ENCODE data around the gene CAST.

CAST gene

GRCh38 chr5:96823900-96824380 lies 161.8 kb downstream of the CAST start:
- DNase-seq, result peak; percentile 49

Measured in activated CD4-positive, alpha-beta T cell treated with anti-CD3 and anti-CD28 coated beads, Interleukin-2, amount 50 U/mL, for 16 hours (primary cell).